Heart left ventricle (tissue), 16 donors: ENCODE data around the gene KLHDC10. TPM values are rescaled to one million over a fixed set of nuclear protein-coding genes. Genes with fewer than 3 reads are reported as not detected.

Experiments
- ATAC-seq, 4 donors: fragments of 200-7000 bp; cut with Tn5 transposase; one replicate each; pipeline ENCODE4 v1.9.1; 2020 to 2022; ENCODE audit warnings: moderate library complexity in 4 of 4, mild to moderate bottlenecking in 3 of 4, moderate number of reproducible peaks in 1 of 4
- DNase-seq, 5 donors: peaks; one replicate each; pipeline ENCODE4 v3.0.0-alpha.2; 2020
- H3K27ac ChIP-seq, 12 donors: fragments of 200-600 bp; sonication (generic) in 4 of 12; one replicate each; pipeline versions ENCODE4 v1.5.0 to v1.8.0; 2016 to 2022; ENCODE audit warnings: mild to moderate bottlenecking in 2 of 12
- H3K27me3 ChIP-seq, 9 donors: fragments of 200-600 bp; sonication (generic) in 2 of 9; one replicate each; pipeline versions ENCODE4 v1.5.1 to v1.8.0; 2016 to 2022; ENCODE audit warnings: mild to moderate bottlenecking in 3 of 9
- H3K36me3 ChIP-seq, 9 donors: fragments of 200-600 bp; sonication (generic) in 2 of 9; one replicate each; pipeline versions ENCODE4 v1.5.0 to v1.8.0; 2018 to 2022; ENCODE audit warnings: mild to moderate bottlenecking in 2 of 9
- H3K4me1 ChIP-seq, 12 donors: fragments of 200-600 bp; sonication (generic) in 4 of 12; one replicate each; pipeline versions ENCODE4 v1.5.0 to v1.8.0; 2016 to 2022; ENCODE audit warnings: mild to moderate bottlenecking in 3 of 12
- H3K4me3 ChIP-seq, 12 donors: fragments of 200-600 bp; sonication (generic) in 4 of 12; one replicate each; pipeline versions ENCODE4 v1.5.0 to v1.8.0; 2017 to 2022; ENCODE audit warnings: mild to moderate bottlenecking in 9 of 12, moderate library complexity in 4 of 12
- H3K9me3 ChIP-seq, 12 donors: fragments of 200-600 bp; sonication (generic) in 4 of 12; one replicate each; pipeline versions ENCODE4 v1.5.0 to v1.8.0; 2016 to 2022; ENCODE audit warnings: mild to moderate bottlenecking in 1 of 12
- POLR2A ChIP-seq, 2 donors: fragments of 450-650 bp; IDR thresholded peaks; one replicate each; pipeline ENCODE4 v1.6.1; 2017; ENCODE audit warnings: antibody characterized with exemption in 2 of 2, mild to moderate bottlenecking in 2 of 2, moderate library complexity in 2 of 2
- WGBS, 4 donors: extraction: QIAGEN DNeasy Blood & Tissue Kit in 2 of 4; methylation state at CpG; one replicate each; pipeline versions ENCODE4 v1.1.5 to v1.1.7; 2013 to 2018; 5-methylcytosine and 5-hydroxymethylcytosine counted together
- intact Hi-C, 10 donors: fragments of 100-400 bp; cut with DNase I; formaldehyde crosslinking; loops; one replicate each; pipeline versions ENCODE4 v1.11.1 to v1.14.2; 2022
- polyA plus RNA-seq, 2 donors: library from polyadenylated mRNA; stranded (reverse); fragments of 200-250 nt; gene quantifications; one replicate each; pipeline ENCODE4 v1.2.3, GENCODE V29; 2013
- total RNA-seq, 9 donors: library from RNA; depleted of rRNA in 2 of 9; stranded (reverse); fragments of >200 nt in 2 of 9; fragmentation: NEBNext Ultra II Directional in 3 of 9; extraction: Animal tissue kit (Norgen Biotek cat#: 25700) in 3 of 9; gene quantifications; one replicate each; pipeline versions ENCODE4 v1.1.0 to v1.2.4, GENCODE V29; 2016 to 2023
- TF ChIP-seq, protein P1 (sequence below), 12 donors: fragments of 200-600 bp; sonication (generic) in 4 of 12; IDR thresholded peaks; one replicate each; pipeline versions ENCODE4 v1.5.0 to v1.8.0; 2018 to 2022; ENCODE audit warnings: antibody characterized with exemption in 12 of 12, mild to moderate bottlenecking in 5 of 12
- donor health status: ischemic (EF 13 %, LVEDD 7.1; RV severe dilation, severe dysfunction).
- donor health status: healthy with polysubstance abuse.
- donor health status: DM: no; HTN: yes; CAD: no.
- donor health status: DM: no; HTN: no; CAD: no.
- donor health status: ischemic (EF 25% LVEDD 6.9; RV normal size, moderate dysfunction).
- donor health status: ischemic (EF 25% LVEDD 5.7; RV mildly dilated, moderate dysfunction).
- donor health status: healthy.
- donor health status: DM: yes; HTN: yes; CAD: no.
- donor health status: ischemic (EF 35%, LVEDD 5.7; RV mildly dilated, moderate dysfunction).
- donor health status: nonischemic (EF 11% LVEDD 7.7; RV severe dilation, severe dysfunction).
- donor health status: DM: yes; HTN: yes; CAD: no.
- donor health status: PGD.
- donor health status: ischemic (EF 29% LVEDD 5.4; RV normal size, mild dysfunction).
- donor health status: nonischemic (EF 23%, LVEDD 6.1; RV moderate dilation, normal function).

The KLHDC10 gene
- total and polyA plus RNA-seq, 11 donors: 7.0 to 32.6 (median 26.4) TPM

DNA sequence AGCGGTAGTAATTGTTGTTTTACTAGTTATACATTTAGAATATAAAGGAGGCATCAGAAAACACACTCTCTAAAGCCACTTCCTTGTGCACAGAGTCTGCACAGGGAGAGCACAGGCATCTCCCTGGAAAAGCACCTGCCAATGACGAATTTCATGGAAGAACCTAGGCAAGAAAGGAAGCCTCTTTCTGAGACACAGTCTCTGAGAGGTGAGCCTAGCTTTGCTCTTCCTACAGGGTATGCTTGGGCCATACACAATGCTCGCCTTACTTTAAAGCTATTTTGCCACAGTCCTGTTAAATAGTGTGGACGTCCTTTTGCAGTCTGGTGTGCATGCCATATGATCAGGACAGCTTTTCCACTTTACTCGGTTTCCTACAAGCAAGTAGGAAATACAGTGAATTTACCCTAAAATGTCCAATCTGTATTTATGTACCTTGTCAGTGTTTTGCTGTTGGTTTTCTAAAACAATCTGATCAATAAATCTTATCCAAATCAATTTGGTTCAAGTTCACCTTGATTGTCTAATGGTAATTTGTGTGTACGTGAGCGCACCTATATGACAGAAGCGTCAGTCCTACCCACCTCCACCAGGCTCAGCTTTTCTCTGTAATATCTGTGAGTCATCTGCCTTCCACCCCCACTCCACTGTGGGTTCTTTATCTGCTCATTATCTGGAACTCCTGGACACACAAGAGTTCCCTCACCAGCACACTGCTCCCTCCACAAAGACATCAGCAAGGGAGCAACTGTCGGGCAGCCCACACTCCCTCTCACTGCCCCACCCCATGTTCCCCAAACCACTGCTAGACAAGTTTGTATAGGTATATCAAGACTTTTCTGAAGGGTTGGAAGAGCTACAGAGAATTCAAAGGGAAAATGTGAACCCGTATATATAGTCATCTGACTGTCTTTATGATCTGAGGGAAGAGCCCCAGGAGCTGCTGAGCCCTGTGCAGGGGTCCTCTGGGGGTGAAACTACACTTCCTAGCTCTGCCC, 65.2 kb downstream of the KLHDC10 start:
- intact Hi-C loops: no loop called here
- ATAC-seq (no peak), DNase-seq (no peak)
- Histone ChIP-seq H3K9me3 (no peaks in the 10 kb centered on the region), H3K4me1 (peaks cover 0 to 4% (median 0%) of the 10 kb centered on the region in 12 donors), H3K27ac (no peak overlapping the region), H3K36me3 (peaks cover 0 to 78% (median 63%) of the 10 kb centered on the region in 9 donors), H3K4me3 (no peak overlapping the region), H3K27me3 (no peaks in the 10 kb centered on the region)
- TF ChIP-seq, protein P1, sequence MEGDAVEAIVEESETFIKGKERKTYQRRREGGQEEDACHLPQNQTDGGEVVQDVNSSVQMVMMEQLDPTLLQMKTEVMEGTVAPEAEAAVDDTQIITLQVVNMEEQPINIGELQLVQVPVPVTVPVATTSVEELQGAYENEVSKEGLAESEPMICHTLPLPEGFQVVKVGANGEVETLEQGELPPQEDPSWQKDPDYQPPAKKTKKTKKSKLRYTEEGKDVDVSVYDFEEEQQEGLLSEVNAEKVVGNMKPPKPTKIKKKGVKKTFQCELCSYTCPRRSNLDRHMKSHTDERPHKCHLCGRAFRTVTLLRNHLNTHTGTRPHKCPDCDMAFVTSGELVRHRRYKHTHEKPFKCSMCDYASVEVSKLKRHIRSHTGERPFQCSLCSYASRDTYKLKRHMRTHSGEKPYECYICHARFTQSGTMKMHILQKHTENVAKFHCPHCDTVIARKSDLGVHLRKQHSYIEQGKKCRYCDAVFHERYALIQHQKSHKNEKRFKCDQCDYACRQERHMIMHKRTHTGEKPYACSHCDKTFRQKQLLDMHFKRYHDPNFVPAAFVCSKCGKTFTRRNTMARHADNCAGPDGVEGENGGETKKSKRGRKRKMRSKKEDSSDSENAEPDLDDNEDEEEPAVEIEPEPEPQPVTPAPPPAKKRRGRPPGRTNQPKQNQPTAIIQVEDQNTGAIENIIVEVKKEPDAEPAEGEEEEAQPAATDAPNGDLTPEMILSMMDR (IDR thresholded peaks at IDR 0.05): no peak
- no peak for TF ChIP-seq POLR2A (IDR thresholded peaks at IDR 0.05)
- 91 to 96% (median 96%) methylated on average over 10 of the region's 10 CpGs for WGBS, 4 donors

DNA sequence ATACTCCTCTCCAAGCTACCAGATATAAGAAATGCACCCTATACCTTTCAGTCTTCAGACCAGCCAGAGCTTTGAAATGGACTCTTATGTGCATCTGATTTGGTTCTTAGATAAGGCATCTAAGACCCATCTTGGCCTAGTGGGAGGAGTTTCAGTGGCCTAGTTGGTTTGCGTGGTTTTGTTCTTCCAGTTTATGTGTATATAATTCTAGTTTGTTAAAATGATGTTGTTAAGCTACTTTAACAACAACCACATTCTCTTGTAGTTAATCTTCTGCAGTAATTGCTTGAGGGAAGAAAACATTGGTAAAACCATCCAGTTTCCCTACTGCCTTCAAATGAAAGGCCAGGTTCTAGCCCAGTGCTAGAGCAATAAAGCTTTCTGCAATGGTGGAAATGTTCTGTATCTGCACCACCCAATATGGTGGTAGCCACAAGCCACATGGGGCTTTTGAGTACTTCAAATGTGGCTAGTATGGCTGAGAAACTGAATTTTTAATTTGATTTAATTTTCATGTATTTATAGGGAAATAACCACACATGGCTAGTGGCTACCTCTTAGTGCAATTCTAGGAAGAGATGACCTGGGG, 66.3 kb downstream of the KLHDC10 start:
- H3K9me3 ChIP-seq: no peaks in the 10 kb centered on the region
- intact Hi-C loops: no loop called here
- no peak overlapping the region for H3K27ac ChIP-seq
- no peak for ATAC-seq
- H3K4me3 ChIP-seq: no peak overlapping the region
- TF ChIP-seq, protein P1 (IDR thresholded peaks at IDR 0.05): no peak
- TF ChIP-seq POLR2A (IDR thresholded peaks at IDR 0.05): no peak
- DNase-seq: no peak
- H3K27me3 ChIP-seq: no peaks in the 10 kb centered on the region
- peaks cover 0 to 67% (median 52%) of the 10 kb centered on the region in 9 donors for H3K36me3 ChIP-seq
- WGBS, 4 donors: 96 to 100% (median 100%) methylated on average over 1 of the region's 1 CpG
- H3K4me1 ChIP-seq: peaks cover 0 to 15% (median 1%) of the 10 kb centered on the region in 12 donors

DNA sequence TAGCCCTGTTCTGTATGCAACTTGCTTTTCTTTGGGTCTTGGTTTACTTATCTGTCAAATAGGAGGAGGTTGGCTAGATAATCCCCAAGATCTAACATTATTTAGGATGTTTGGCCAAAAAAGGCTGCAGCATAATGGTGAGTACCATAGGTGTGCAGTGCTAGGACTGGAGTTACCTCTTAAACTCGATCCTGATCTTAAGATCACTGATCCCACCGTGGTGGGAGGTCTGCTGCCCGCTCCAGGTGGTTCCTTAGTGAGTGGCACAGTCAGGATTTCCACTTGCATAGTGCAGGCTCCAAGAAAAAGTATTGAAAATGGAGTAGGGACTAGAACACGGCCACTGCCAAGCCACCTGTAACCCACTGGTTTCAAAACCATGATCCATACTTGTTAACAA, 66.9 kb downstream of the KLHDC10 start:
- Histone ChIP-seq H3K36me3 (peaks cover 0 to 62% (median 46%) of the 10 kb centered on the region in 9 donors), H3K4me1 (peaks cover 0 to 21% (median 5%) of the 10 kb centered on the region in 12 donors), H3K4me3 (no peak overlapping the region), H3K27ac (no peak overlapping the region), H3K27me3 (no peaks in the 10 kb centered on the region), H3K9me3 (no peaks in the 10 kb centered on the region)
- no peak for DNase-seq
- 96 to 100% (median 97%) methylated on average over 4 of the region's 4 CpGs for WGBS, 4 donors
- TF ChIP-seq, protein P1 (IDR thresholded peaks at IDR 0.05): no peak
- no peak for TF ChIP-seq POLR2A (IDR thresholded peaks at IDR 0.05)
- ATAC-seq: no peak
- intact Hi-C loops: no loop called here
